Upper lobe of left lung (tissue), 6 donors: ENCODE measurements around the gene NUP210. TPM values are rescaled to one million over a fixed set of nuclear protein-coding genes. Genes with fewer than 3 reads are reported as not detected.

Experiments
- ATAC-seq, 2 donors: fragments of 200-7000 bp; cut with Tn5 transposase; one replicate each; pipeline ENCODE4 v1.9.1; 2022; ENCODE audit warnings: mild to moderate bottlenecking in 2 of 2, moderate library complexity in 2 of 2; ENCODE audit not compliant: low FRiP score in 2 of 2
- DNase-seq, 2 donors: peaks; one replicate each; pipeline ENCODE4 v3.0.0-alpha.2; 2019 to 2020
- H3K27ac ChIP-seq, 4 donors: fragments of 200-600 bp; sonication (generic); one replicate each; pipeline ENCODE4 v1.5.1; 2016 to 2019
- H3K27me3 ChIP-seq, 4 donors: fragments of 200-600 bp; sonication (generic); one replicate each; pipeline ENCODE4 v1.5.1; 2017 to 2019
- H3K36me3 ChIP-seq, 4 donors: fragments of 200-600 bp; sonication (generic); one replicate each; pipeline ENCODE4 v1.5.1; 2016 to 2019
- H3K4me1 ChIP-seq, 4 donors: fragments of 200-600 bp; sonication (generic); one replicate each; pipeline ENCODE4 v1.5.1; 2018 to 2019
- H3K4me3 ChIP-seq, 4 donors: fragments of 200-600 bp; sonication (generic); one replicate each; pipeline ENCODE4 v1.5.1; 2017 to 2019; ENCODE audit warnings: mild to moderate bottlenecking in 2 of 4, moderate library complexity in 1 of 4
- H3K9me3 ChIP-seq, 4 donors: fragments of 200-600 bp; sonication (generic); one replicate each; pipeline ENCODE4 v1.5.1; 2018 to 2019
- CTCF ChIP-seq, 6 experiments: fragments of 450-650 bp in 4 of 6; fragments of 200-600 bp in 2 of 6; sonication (generic) in 2 of 6; IDR thresholded peaks; one replicate each; pipeline ENCODE4 v1.5.1; 2016 to 2019; ENCODE audit warnings: antibody characterized with exemption in 6 of 6
- EP300 ChIP-seq, 4 donors: sonication (generic); formaldehyde crosslinking; IDR thresholded peaks; one replicate each; pipeline ENCODE4 v1.5.1; 2017; ENCODE audit warnings: antibody characterized with exemption in 4 of 4, control low read depth in 2 of 4
- POLR2A ChIP-seq, 4 donors: fragments of 450-650 bp; IDR thresholded peaks; one replicate each; pipeline ENCODE4 v1.5.1; 2016 to 2017; ENCODE audit warnings: antibody characterized with exemption in 4 of 4, mild to moderate bottlenecking in 2 of 4
- POLR2AphosphoS5 ChIP-seq, 2 donors: sonication (generic); formaldehyde crosslinking; IDR thresholded peaks; one replicate each; pipeline ENCODE4 v1.5.1; 2017; ENCODE audit warnings: antibody characterized with exemption in 2 of 2
- WGBS, 2 donors: methylation state at CpG; one replicate each; pipeline ENCODE4 v1.1.5; 2017 to 2018; 5-methylcytosine and 5-hydroxymethylcytosine counted together
- total RNA-seq, 6 donors: library from RNA; depleted of rRNA in 4 of 6; stranded (reverse); fragments of >200 nt in 4 of 6; gene quantifications; one replicate each; pipeline versions ENCODE4 v1.1.0 to v1.2.1, GENCODE V29; 2016 to 2021
- donor health status: DM: no; HTN: no; CAD: no; lungs with moderate emphysema.
- donor health status: DM: no; HTN: yes; CAD: no; lungs with severe emphysema.

NUP210 gene
- total RNA-seq, 6 donors from 2014 or later, result 14.6 to 23.0 (median 20.8) TPM

- Histone ChIP-seq H3K36me3 (peaks cover 0 to 27% (median 23%) of the 10 kb centered on the region in 4 donors), H3K4me1 (no peaks in the 10 kb centered on the region), H3K27me3 (no peaks in the 10 kb centered on the region), H3K4me3 (no peak overlapping the region), H3K27ac (no peak overlapping the region), H3K9me3 (no peaks in the 10 kb centered on the region)
- ATAC-seq (no peak), DNase-seq (no peak)
- WGBS, 2 donors, result 97 to 100% methylated on average over 4 to 5 of the region's 5 CpGs
- TF ChIP-seq POLR2AphosphoS5 (IDR thresholded peaks at IDR 0.05) (no peak), CTCF (IDR thresholded peaks at IDR 0.05) (no peak), POLR2A (IDR thresholded peaks at IDR 0.05) (no peak), EP300 (IDR thresholded peaks at IDR 0.05) (no peak)
Measured at GRCh38 chr3:13338996-13339395, 81.1 kb downstream of the NUP210 start.

GRCh38 chr3:13338231-13338630 is 81.9 kb downstream of the NUP210 start:
- no peak overlapping the region for H3K27ac ChIP-seq
- no peak overlapping the region for H3K4me3 ChIP-seq
- no peak for ATAC-seq
- no peaks in the 10 kb centered on the region for H3K9me3 ChIP-seq
- TF ChIP-seq EP300 (IDR thresholded peaks at IDR 0.05), result no peak
- TF ChIP-seq POLR2A (IDR thresholded peaks at IDR 0.05), result no peak
- TF ChIP-seq CTCF (IDR thresholded peaks at IDR 0.05), result no peak
- no peak for TF ChIP-seq POLR2AphosphoS5 (IDR thresholded peaks at IDR 0.05)
- H3K4me1 ChIP-seq, result no peaks in the 10 kb centered on the region
- 88 to 96% methylated on average over 2 to 3 of the region's 3 CpGs for WGBS, 2 donors
- DNase-seq, result no peak
- peaks cover 0 to 27% (median 23%) of the 10 kb centered on the region in 4 donors for H3K36me3 ChIP-seq
- no peaks in the 10 kb centered on the region for H3K27me3 ChIP-seq

- TF ChIP-seq POLR2A (IDR thresholded peaks at IDR 0.05) (no peak), EP300 (IDR thresholded peaks at IDR 0.05) (no peak)
- H3K4me3 ChIP-seq, result no peak overlapping the region
- H3K27ac ChIP-seq, result no peak overlapping the region
- no peaks in the 10 kb centered on the region for H3K27me3 ChIP-seq
- ATAC-seq, result no peak
- H3K36me3 ChIP-seq, result peaks cover 0 to 27% (median 23%) of the 10 kb centered on the region in 4 donors
- no peaks in the 10 kb centered on the region for H3K4me1 ChIP-seq
- 91% methylated on average over 12 of the region's 12 CpGs; no CpG with 5 or more reads in 1 of the 2 donors for WGBS, 2 donors
- DNase-seq, result no peak
- no peaks in the 10 kb centered on the region for H3K9me3 ChIP-seq
Measured at GRCh38 chr3:13336592-13336991, 83.5 kb downstream of the NUP210 start.

GRCh38 chr3:13335503-13335902 is 84.6 kb downstream of the NUP210 start:
- no peak overlapping the region for H3K4me3 ChIP-seq
- 94% methylated on average over 16 of the region's 16 CpGs; no CpG with 5 or more reads in 1 of the 2 donors for WGBS, 2 donors
- H3K27me3 ChIP-seq, result no peaks in the 10 kb centered on the region
- DNase-seq, result no peak
- H3K4me1 ChIP-seq, result no peaks in the 10 kb centered on the region
- H3K9me3 ChIP-seq, result no peaks in the 10 kb centered on the region
- no peak for TF ChIP-seq CTCF (IDR thresholded peaks at IDR 0.05)
- TF ChIP-seq POLR2AphosphoS5 (IDR thresholded peaks at IDR 0.05), result no peak
- TF ChIP-seq EP300 (IDR thresholded peaks at IDR 0.05), result no peak
- TF ChIP-seq POLR2A (IDR thresholded peaks at IDR 0.05), result no peak
- no peak overlapping the region for H3K27ac ChIP-seq
- ATAC-seq, result no peak
- H3K36me3 ChIP-seq, result peaks cover 0 to 27% (median 21%) of the 10 kb centered on the region in 4 donors

GRCh38 chr3:13335059-13335458 is 85.1 kb downstream of the NUP210 start:
- H3K9me3 ChIP-seq, result no peaks in the 10 kb centered on the region
- 53 to 58% methylated on average over 6 of the region's 6 CpGs for WGBS, 2 donors
- no peaks in the 10 kb centered on the region for H3K4me1 ChIP-seq
- H3K27me3 ChIP-seq, result no peaks in the 10 kb centered on the region
- H3K36me3 ChIP-seq, result peaks cover 0 to 24% (median 18%) of the 10 kb centered on the region in 4 donors
- no peak overlapping the region for H3K4me3 ChIP-seq
- ATAC-seq, result no peak
- H3K27ac ChIP-seq, result no peak overlapping the region
- no peak for DNase-seq
- no peak for TF ChIP-seq EP300 (IDR thresholded peaks at IDR 0.05)
- no peak for TF ChIP-seq POLR2AphosphoS5 (IDR thresholded peaks at IDR 0.05)
- no peak for TF ChIP-seq POLR2A (IDR thresholded peaks at IDR 0.05)
- no peak for TF ChIP-seq CTCF (IDR thresholded peaks at IDR 0.05)
